Activated CD4-positive, alpha-beta T cell treated with anti-CD3 and anti-CD28 coated beads for 36 hours (primary cell): ENCODE data around the gene HLA-DOB. TPM values are rescaled to one million over a fixed set of nuclear protein-coding genes. Genes with fewer than 3 reads are reported as not detected.
A peak's percentile ranks its signal among the peaks of the same experiment; 100 is the strongest.

ENCODE experiments used
- ATAC-seq: fragments of 200-7000 bp; cut with Tn5 transposase; one replicate; pipeline ENCODE4 v1.10.0; 2021; ENCODE audit warnings: mild to moderate bottlenecking, moderate library complexity
- CTCF ChIA-PET: fragments of 350-600 bp; sonication (Branson Sonifier 250); formaldehyde crosslinking; loops from one replicate; lab custom pipeline; 2021; ENCODE audit warnings: antibody characterized with exemption; lab: Charles Lee
- POLR2A ChIA-PET: fragments of 350-600 bp; sonication (Branson Sonifier 250); formaldehyde crosslinking; loops from one replicate; lab custom pipeline; 2021; ENCODE audit warnings: antibody characterized with exemption, inconsistent platforms; lab: Charles Lee
- DNase-seq: peaks from one replicate; pipeline ENCODE4 v3.0.0-alpha.2; 2020
- H3K27ac Mint-ChIP-seq: one replicate; pipeline ENCODE4 v1.8.0; 2021; ENCODE audit warnings: mixed read lengths
- H3K27me3 Mint-ChIP-seq: one replicate; pipeline ENCODE4 v1.8.0; 2021; ENCODE audit warnings: mixed read lengths
- H3K36me3 Mint-ChIP-seq: one replicate; pipeline ENCODE4 v1.8.0; 2021; ENCODE audit warnings: low read depth, mixed read lengths
- H3K4me1 Mint-ChIP-seq: one replicate; pipeline ENCODE4 v1.8.0; 2021; ENCODE audit warnings: mixed read lengths
- H3K4me3 Mint-ChIP-seq: one replicate; pipeline ENCODE4 v1.8.0; 2021; ENCODE audit warnings: mild to moderate bottlenecking, moderate library complexity, mixed read lengths
- H3K9me3 Mint-ChIP-seq: one replicate; pipeline ENCODE4 v1.8.0; 2021; ENCODE audit warnings: low read depth, mixed read lengths
- intact Hi-C, 2 experiments: fragments of 100-400 bp; cut with DNase I in 1 of 2; cut with micrococcal nuclease in 1 of 2; formaldehyde crosslinking; loops; one replicate each; pipeline versions ENCODE4 v1.14.2 to v1.15.1; 2022 to 2024; cut with DNase I, micrococcal nuclease
- total RNA-seq, 2 experiments: library from RNA; stranded (reverse); gene quantifications; one replicate each; pipeline ENCODE4 v1.2.3, GENCODE V29; 2021

HLA-DOB gene
- total RNA-seq, result 1 to 10 TPM; 1.5 to 1.6 TPM

DNA sequence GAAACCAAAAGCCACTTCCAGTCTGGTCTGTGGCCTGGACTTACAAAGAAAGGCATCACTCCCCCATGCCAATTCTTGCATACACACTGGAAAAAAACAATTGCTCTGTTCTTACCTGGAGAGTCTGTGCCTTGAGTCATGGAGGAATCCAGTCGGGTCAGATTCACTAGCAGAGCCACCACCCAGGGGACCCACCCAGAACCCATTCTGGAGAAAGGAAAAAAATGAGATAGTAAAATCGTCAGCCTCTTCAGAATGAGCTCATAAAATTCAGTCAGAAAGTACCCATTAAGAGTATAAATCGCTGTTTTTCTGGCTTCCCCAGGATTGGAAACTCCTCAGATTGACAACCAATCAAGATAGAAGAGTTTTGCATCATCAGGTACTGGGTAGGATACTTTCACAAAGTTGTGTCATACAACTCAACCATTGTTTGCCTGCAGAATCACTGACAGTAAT, at the start of gene HLA-DOB:
Gene HLA-DOB, minus strand, starts transcription at position 257 of the 459 bp plus-strand sequence. Its CDS starts 51 bp downstream, at position 206.
- intact Hi-C loops, result no loop called here
- no peak for DNase-seq
- ChIA-PET CTCF (interaction anchor here (1.0 kb wide), 2 partner anchors 29 to 51 kb away, joined by 4 read pairs; no protein-coding TSS in a partner anchor), POLR2A (no interaction called here)
- no peaks in the 10 kb centered on the region for H3K27me3 Mint-ChIP-seq
- H3K36me3 Mint-ChIP-seq, result no peaks in the 10 kb centered on the region
- H3K27ac Mint-ChIP-seq, result no peak within 1 kb of the TSS
- peak; percentile 82 for ATAC-seq
- H3K4me1 Mint-ChIP-seq, result peaks cover 12% of the 10 kb centered on the region
- H3K9me3 Mint-ChIP-seq, result no peaks in the 10 kb centered on the region
- H3K4me3 Mint-ChIP-seq, result no peak within 1 kb of the TSS

DNA sequence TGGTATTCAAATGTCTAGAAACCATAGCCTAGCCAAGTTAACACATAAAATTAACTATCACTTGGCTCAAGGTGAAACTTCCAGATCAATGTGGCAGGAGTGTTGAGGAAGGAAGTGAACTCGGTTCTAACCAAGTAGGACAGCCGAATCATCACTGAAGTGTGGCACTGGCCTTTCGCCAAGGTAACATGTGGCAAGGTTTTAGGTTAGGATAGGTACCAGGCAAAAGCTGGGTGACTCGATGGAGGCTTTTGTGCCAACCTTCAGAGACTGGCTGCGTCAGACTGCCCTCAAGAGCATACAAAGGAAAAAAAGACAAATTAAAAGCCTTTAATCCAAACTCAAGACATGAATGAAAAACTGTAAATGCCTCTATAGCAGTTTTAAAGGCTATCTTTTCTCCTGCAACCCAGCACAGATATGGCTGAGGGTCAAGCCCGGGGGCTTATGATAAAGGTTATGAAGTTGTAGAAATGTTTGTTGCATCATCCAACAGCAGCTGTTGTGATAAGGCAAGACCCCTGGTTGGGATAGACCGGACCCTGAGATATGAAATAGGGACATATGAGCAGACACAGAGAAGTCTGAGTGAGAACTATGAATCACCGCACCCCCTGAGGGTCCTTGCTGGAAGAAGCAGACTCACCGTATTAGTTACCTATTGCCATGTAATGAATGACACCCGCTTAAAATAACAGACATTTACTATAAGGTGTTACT, 49.1 kb upstream of the HLA-DOB start:
- H3K36me3 Mint-ChIP-seq, result peaks cover 17% of the 10 kb centered on the region
- H3K9me3 Mint-ChIP-seq, result no peaks in the 10 kb centered on the region
- intact Hi-C loops, result loop anchor here (1.0 to 5.0 kb wide), 2 partner anchors 9 to 454 kb away; no protein-coding TSS in a partner anchor
- DNase-seq (no peak), ATAC-seq (no peak)
- H3K27ac Mint-ChIP-seq, result peak overlapping the region; percentile 55
- POLR2A ChIA-PET, result no interaction called here
- H3K4me3 Mint-ChIP-seq, result no peak overlapping the region
- peaks cover 3% of the 10 kb centered on the region for H3K27me3 Mint-ChIP-seq
- CTCF ChIA-PET, result interaction anchor here (0.6 to 10.0 kb wide), 5 partner anchors 9 to 135 kb away, joined by 3 to 253 read pairs (median 7); partner anchors contain the start of genes PSMB9, TAP1 and TAP2
- H3K4me1 Mint-ChIP-seq, result peaks cover 39% of the 10 kb centered on the region

DNA sequence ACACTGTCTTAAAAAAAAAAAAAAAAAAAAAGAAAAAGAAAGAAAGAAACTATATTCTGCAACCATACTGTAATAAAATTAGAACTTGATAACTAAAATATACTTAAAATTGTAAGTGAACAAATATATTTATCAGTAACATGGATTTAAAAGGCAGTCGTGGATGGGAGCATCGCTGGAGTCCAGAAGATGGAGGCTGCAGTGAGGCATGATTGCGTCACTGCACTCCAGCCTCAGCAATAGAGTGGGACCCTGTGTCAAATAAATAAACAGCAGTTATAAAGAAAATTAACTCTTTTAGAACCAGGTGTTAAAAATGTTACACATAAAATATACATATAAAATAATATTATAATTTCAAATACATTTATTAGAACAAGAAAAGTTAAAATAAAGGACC, 45.9 kb upstream of the HLA-DOB start:
- Mint-ChIP-seq H3K4me3 (no peak overlapping the region), H3K4me1 (peaks cover 58% of the 10 kb centered on the region), H3K36me3 (peaks cover 43% of the 10 kb centered on the region), H3K9me3 (no peaks in the 10 kb centered on the region), H3K27ac (no peak overlapping the region), H3K27me3 (no peaks in the 10 kb centered on the region)
- CTCF ChIA-PET, result interaction anchor here (1.2 to 10.0 kb wide), 2 partner anchors 23 to 88 kb away, joined by 5 to 253 read pairs; partner anchors contain the start of gene TAP2
- DNase-seq (no peak), ATAC-seq (no peak)
- POLR2A ChIA-PET, result no interaction called here
- intact Hi-C loops, result no loop called here

DNA sequence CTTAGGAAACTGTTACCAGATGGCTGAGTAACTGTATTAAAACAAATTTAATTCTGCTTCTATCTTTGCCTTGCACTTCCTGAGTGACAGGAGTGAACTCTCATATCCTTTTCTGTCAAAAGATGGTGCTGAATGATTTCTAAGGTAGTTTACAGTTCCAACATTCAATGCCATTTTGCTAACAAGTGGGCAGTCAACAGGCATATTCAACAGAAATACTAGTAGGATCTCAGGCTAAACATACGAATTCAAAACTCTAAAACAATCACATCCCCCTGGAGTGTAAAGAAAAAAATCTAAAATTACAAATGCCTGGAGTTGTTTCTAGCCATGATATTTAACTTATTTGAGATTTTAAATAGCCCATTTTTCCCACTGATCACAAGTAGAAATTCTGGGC, 43.9 kb upstream of the HLA-DOB start:
- Mint-ChIP-seq H3K36me3 (peaks cover 63% of the 10 kb centered on the region), H3K27me3 (no peaks in the 10 kb centered on the region), H3K9me3 (no peaks in the 10 kb centered on the region), H3K27ac (peak overlapping the region; percentile 82), H3K4me1 (peaks cover 57% of the 10 kb centered on the region), H3K4me3 (no peak overlapping the region)
- ChIA-PET CTCF (interaction anchor here (0.7 to 8.0 kb wide), 2 partner anchors 18 to 73 kb away, joined by 3 to 240 read pairs; partner anchors contain the start of genes PSMB8 and TAP2), POLR2A (no interaction called here)
- DNase-seq (no peak), ATAC-seq (no peak)
- intact Hi-C loops, result no loop called here

DNA sequence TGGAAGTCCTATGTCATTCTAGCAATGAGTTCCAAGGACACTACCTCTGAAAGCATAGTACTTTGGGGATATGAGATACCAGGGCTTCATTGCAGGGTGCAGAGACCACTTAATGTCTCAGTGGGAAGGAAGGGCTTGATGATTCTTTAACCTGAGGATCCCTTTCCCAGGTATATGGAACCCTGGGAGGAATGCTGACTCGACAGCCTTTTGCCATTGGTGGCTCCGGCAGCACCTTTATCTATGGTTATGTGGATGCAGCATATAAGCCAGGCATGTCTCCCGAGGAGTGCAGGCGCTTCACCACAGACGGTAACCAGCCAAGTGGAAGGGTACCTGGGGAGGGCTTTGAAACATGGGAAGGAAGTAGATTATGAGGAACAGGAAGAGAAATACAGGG, 41.4 kb upstream of the HLA-DOB start:
- intact Hi-C loops, result no loop called here
- Mint-ChIP-seq H3K27ac (peak overlapping the region; percentile 83), H3K27me3 (no peaks in the 10 kb centered on the region), H3K36me3 (peaks cover 74% of the 10 kb centered on the region), H3K4me3 (no peak overlapping the region), H3K4me1 (peaks cover 55% of the 10 kb centered on the region), H3K9me3 (no peaks in the 10 kb centered on the region)
- no peak for ATAC-seq
- POLR2A ChIA-PET, result interaction anchor here (1.1 to 1.8 kb wide), 3 partner anchors 19 to 116 kb away, joined by 3 to 11 read pairs (median 3); partner anchors contain the start of gene TAP2
- CTCF ChIA-PET, result interaction anchor here (0.7 to 8.0 kb wide), 7 partner anchors 9 to 254 kb away, joined by 3 to 240 read pairs (median 3); partner anchors contain the start of genes HLA-DMA, PSMB8 and TAP2
- no peak for DNase-seq

DNA sequence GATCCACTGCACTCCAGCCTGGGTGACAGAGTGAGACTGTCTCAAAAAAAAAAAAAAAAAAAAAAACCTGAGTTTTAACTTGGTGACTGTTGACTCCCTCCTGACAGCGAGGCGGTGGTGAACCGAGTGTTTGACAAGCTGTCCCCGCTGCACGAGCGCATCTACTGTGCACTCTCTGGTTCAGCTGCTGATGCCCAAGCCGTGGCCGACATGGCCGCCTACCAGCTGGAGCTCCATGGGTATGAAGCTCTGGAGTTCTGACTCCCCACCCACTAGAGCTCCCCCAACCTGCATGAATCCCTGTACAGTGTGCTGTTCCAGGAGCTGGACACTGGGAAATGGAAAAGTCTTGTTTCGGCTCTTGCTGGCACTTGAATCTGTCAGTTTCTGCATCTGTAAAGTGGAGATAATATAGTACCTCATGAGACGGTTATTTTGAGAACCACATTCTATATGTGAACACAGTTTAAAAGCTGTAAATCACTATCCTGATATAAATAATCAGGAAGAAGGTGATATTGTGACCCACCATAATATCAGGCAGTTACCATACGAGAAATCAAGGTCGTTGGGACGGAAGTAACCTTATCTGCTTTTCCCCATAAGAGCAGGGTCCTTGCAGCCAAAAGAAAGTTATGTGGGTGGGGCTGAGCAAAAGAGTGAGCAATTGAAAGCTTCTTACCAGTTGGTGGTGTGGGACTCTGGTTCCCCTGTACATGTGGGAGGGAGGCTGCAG, 40.5 kb upstream of the HLA-DOB start:
- peak overlapping the region; percentile 74 for H3K27ac Mint-ChIP-seq
- DNase-seq (no peak), ATAC-seq (no peak)
- H3K27me3 Mint-ChIP-seq, result no peaks in the 10 kb centered on the region
- ChIA-PET CTCF (interaction anchor here (0.6 to 8.0 kb wide), 14 partner anchors 8 to 1818 kb away, joined by 3 to 240 read pairs (median 3); partner anchors contain the start of genes HLA-DMA, PSMB8 and TAP2), POLR2A (interaction anchor here (1.1 to 1.8 kb wide), 3 partner anchors 19 to 117 kb away, joined by 3 to 11 read pairs (median 3); partner anchors contain the start of gene TAP2)
- peaks cover 80% of the 10 kb centered on the region for H3K36me3 Mint-ChIP-seq
- intact Hi-C loops, result loop anchor here in 1 of 2 experiments (1.0 kb wide), 1 partner anchor 8 kb away; no protein-coding TSS in a partner anchor
- H3K4me3 Mint-ChIP-seq, result peak overlapping the region; percentile 6
- H3K9me3 Mint-ChIP-seq, result no peaks in the 10 kb centered on the region
- peaks cover 55% of the 10 kb centered on the region for H3K4me1 Mint-ChIP-seq

DNA sequence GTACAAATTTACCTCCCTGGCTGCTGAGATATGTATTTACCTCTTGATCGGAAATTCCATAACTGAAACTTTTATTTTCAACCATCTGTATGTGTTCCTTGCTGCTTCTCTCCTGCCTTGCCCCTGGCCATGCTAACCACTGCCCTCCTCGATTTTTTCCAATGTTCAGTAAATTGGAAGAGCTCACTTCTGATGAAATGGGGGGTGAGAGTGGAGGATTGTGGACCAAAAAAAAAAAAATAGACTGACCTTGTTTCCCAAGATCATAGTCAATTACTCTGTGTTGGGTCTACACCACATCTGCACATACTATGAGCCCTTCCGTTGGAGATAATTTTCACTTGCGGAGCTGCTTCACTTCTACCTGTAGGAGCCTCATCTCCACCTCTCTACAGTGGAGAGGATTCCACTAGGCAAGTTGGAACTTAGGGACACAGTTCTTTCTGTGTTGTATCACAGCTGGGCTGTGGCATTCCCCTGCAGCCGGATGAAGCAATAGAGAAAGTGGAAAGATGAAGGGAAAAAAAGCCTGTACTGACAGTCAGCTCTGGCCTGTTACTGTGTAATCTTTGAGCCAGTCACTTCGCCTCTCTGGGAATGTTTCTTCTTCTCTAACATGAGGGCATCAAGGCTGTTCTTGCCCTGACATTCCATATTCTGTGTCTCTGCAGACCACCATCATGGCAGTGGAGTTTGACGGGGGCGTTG, 38.8 kb upstream of the HLA-DOB start:
- no peaks in the 10 kb centered on the region for H3K9me3 Mint-ChIP-seq
- peaks cover 85% of the 10 kb centered on the region for H3K36me3 Mint-ChIP-seq
- H3K27me3 Mint-ChIP-seq, result no peaks in the 10 kb centered on the region
- ChIA-PET POLR2A (interaction anchor here (0.5 to 4.2 kb wide), 5 partner anchors 11 to 434 kb away, joined by 3 to 65 read pairs (median 57); partner anchors contain the start of genes PFDN6, PSMB8, TAP2 and WDR46), CTCF (interaction anchor here (0.5 to 8.0 kb wide), 14 partner anchors 9 to 370 kb away, joined by 3 to 240 read pairs (median 4); partner anchors contain the start of genes PSMB8 and TAP2)
- peak overlapping the region; percentile 100 for H3K4me3 Mint-ChIP-seq
- DNase-seq (no peak), ATAC-seq (no peak)
- intact Hi-C loops, result loop anchor here (2.0 kb wide), 2 partner anchors 115 to 1235 kb away; partner anchors contain the start of gene PRRC2A (in 1 of the 2)
- H3K27ac Mint-ChIP-seq, result peak overlapping the region; percentile 99
- H3K4me1 Mint-ChIP-seq, result peaks cover 59% of the 10 kb centered on the region

DNA sequence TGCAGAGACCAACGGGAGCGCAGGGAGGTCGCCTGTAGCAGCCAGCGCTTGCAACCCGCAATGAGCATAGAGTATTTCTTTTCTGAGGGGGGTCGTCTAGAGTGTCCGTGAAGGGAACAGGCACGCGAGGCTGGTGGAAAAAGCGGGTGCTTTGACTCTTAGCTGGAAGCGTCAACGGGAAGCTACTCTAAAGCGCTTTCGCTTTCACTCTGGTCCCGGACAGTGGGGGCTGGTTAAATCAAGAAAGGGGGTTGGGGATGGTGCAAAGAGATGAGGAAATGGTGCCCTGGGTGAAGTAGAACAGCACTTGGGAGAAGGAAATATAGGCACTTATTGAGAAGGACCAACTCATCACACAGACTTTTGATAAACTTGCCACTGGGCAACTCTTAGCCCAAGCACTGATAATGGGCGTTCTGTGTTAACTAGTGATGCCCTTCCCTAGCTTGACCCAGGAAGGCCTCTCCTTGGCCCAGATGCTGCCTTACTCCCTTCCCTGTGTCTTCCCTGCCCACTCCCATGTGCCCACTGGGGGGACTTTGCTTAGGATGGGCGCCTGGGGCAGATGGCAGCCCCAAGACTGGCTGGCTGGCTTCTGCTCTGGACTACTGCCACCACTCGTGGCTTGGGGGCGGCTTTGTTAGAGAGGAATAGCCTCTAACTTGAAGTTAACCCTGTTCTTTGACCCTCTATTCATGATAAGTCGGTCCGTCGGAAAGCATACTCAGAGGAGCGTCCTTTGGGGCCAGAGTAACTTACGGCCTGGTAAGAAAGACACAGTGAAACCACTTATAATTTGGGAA, 37.8 kb upstream of the HLA-DOB start:
- Mint-ChIP-seq H3K27me3 (no peaks in the 10 kb centered on the region), H3K27ac (peak overlapping the region; percentile 99), H3K4me3 (peak overlapping the region; percentile 100), H3K36me3 (peaks cover 90% of the 10 kb centered on the region), H3K9me3 (no peaks in the 10 kb centered on the region), H3K4me1 (peaks cover 64% of the 10 kb centered on the region)
- peak; percentile 72 for DNase-seq
- intact Hi-C loops, result loop anchor here (1.0 to 5.0 kb wide), 11 partner anchors 10 to 1234 kb away; partner anchors contain the start of genes TAP2 (in 2 of the 2), BRD2 (in 1 of the 2), CUTA (in 1 of the 2) and PHF1 (in 1 of the 2)
- ATAC-seq, result peak; percentile 21
- CTCF ChIA-PET, result interaction anchor here (0.7 to 8.0 kb wide), 9 partner anchors 10 to 441 kb away, joined by 4 to 240 read pairs (median 7); partner anchors contain the start of genes HLA-DMA, PSMB8 and TAP2
- POLR2A ChIA-PET, result interaction anchor here (0.6 to 4.2 kb wide), 7 partner anchors 10 to 117 kb away, joined by 3 to 65 read pairs (median 10); partner anchors contain the start of genes BRD2, PSMB8 and TAP2

DNA sequence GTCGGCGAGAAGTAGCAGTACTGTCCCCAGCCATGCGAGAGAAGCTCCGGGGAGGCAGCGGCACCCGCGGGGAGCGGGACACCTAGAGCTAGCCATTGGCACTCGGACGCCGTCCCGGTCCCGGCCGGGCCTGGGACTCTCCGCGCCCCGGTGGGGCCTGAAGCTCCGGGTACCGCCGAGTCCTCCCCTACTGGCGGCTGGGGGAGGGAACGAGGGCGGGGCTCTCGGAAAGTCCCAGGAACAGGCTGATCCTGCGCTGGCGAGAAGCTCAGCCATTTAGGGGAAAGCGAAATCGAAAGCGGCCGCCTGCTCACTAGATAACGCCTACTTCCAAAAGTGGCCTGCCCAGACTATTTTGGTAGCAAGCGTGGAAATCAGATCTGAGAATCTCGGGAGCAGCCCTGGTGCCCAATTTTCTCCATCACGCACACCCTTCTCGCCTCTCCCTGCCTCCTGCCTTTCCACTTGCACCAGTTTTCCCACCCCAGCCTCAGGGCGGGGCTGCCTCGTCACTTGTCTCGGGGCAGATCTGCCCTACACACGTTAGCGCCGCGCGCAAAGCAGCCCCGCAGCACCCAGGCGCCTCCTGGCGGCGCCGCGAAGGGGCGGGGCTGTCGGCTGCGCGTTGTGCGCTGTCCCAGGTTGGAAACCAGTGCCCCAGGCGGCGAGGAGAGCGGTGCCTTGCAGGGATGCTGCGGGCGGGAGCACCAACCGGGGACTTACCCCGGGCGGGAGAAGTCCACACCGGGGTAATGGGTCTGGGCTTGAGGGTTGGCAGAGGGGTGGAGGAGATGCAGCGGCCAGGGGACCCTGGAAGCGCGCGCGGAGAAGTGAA, 37.0 kb upstream of the HLA-DOB start, which contains the start of the genes PSMB9 and TAP1:
Gene PSMB9, plus strand, starts transcription at position 652 of the 835 bp plus-strand sequence. Its CDS starts 38 bp downstream, at position 690.
Gene TAP1, minus strand, starts transcription at position 164 of the 835 bp plus-strand sequence. Its CDS starts 68 bp downstream, at position 96.
- Mint-ChIP-seq H3K27ac (peak within 1 kb of the TSS; percentile 99), H3K36me3 (peaks cover 89% of the 10 kb centered on the region), H3K4me3 (peak within 1 kb of the TSS; percentile 100), H3K9me3 (no peaks in the 10 kb centered on the region), H3K27me3 (no peaks in the 10 kb centered on the region), H3K4me1 (peaks cover 62% of the 10 kb centered on the region)
- intact Hi-C loops, result loop anchor here (1.0 to 5.0 kb wide), 16 partner anchors 9 to 1233 kb away; partner anchors contain the start of genes PSMB8 (in 2 of the 2), TAP2 (in 2 of the 2), ATF6B (in 1 of the 2) and BRD2 (in 1 of the 2)
- ATAC-seq (peak; percentile 84), DNase-seq (peak; percentile 98)
- POLR2A ChIA-PET, result interaction anchor here (0.7 to 4.2 kb wide), 12 partner anchors 9 to 1307 kb away, joined by 3 to 65 read pairs (median 4); partner anchors contain the start of genes PFDN6, PSMB8, TAP2 and WDR46
- CTCF ChIA-PET, result interaction anchor here (0.7 to 8.0 kb wide), 11 partner anchors 12 to 440 kb away, joined by 3 to 240 read pairs (median 5); partner anchors contain the start of genes HLA-DMA, PSMB8 and TAP2
